Activated T-cell treated with anti-CD3 and anti-CD28 coated beads for 1 hour (primary cell): Measurements from ENCODE around the gene BSND.

Source experiments
- DNase-seq: peaks from one replicate; pipeline ENCODE4 v3.0.0-alpha.2; 2020; ENCODE audit warnings: low read depth

Gene BSND

DNA sequence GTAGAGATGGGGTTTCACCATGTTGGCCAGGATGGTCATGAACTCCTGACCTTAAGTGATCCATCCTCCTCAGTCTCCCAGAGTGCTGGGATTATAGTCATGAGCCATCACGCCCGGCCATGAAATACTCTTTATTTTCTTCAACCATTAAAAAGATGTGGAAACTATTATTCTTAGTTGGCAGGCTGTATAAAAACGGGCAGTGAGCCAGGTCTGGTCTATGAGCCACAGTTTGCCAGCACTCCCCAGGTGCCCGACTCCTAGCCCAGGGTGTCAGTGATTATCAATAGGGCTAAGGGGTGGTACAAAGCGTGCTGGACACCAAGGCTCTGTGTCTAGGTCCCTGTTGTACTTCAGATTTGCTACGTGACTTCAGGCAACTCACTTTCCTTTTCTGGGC lies 22.0 kb upstream of the BSND start:
- no peak for DNase-seq

GRCh38 chr1:54977533-54978297 lies 21.0 kb upstream of the BSND start:
- no peak for DNase-seq

- no peak for DNase-seq
These were observed 20.0 kb upstream of the BSND start for GRCh38 chr1:54978528-54979326.

DNA sequence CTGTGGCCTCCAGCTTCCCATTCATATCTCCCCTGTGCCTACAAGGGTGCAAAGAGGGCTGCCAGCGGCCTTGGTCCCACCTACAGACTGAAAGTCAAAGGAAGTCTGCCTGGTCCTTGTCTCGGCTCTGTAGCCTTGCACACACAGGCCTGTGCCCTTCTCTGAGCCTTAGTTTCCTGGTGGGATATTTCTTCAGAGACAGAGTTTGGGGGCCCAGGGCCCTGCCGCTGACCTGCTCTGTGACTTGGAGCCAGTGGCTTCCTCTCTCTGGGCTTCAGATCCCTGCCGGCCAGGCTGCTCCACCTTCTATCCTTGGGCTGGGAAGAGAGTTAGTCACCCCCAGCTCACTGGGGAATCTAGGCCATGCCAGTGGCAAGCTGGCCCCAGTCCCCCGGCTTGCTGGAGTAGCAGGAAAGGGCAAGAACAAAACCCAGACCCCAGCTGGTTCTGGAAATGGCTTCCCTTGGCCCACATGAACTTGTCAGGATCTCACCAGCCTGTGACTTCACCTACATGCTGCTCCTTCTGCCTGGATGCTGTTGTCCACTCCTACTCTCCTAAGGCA lies 19.3 kb upstream of the BSND start:
- no peak for DNase-seq

DNA sequence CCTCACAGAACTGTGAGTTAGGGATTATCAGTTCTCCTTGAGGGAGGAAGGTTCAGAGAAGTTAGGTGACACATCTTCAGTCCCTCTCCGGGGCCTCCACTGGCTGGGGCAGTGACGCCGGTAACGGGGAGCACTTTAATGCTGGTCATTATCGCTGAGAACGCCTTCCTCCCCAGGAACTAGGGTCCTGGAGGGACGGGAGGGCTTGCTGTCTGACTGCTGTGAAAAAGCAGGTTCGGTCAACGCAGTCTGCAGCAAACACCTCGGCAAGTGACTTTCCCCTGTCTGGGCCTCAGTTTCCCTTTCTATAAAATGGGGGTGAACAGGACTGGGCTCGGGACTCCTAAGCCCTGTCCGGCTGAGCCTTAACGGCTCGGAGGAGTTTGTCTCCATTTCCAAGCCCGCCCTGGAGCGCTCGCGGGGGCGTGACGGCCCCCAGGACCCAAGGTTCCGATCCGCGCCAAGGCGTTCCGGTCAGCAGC lies 18.6 kb upstream of the BSND start:
- no peak for DNase-seq

GRCh38 chr1:54980528-54981241 lies 18.0 kb upstream of the BSND start, which contains the start of gene TMEM61:
TMEM61 (plus strand) TSS chr1:54980628; CDS start chr1:54981066, 438 bp downstream.
- DNase-seq, result no peak

DNA sequence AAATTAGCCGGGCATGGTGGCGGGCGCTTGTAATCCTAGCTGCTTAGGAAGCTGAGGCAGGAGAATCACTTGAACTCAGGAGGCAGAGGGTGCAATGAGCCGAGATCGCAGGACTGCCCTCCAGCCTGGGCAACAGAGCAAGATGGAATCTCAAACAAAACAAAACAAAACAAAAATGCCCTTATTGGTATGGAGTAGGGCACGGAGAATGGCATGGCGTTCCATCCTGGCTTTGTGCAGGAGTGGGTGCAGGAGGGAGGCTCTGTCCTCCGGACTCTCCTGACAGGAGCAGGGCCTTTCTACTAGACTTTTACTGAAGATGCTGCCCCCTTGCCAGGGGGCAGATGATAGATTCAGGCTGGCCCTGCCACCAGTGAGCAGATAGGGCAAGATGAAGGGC lies 17.3 kb upstream of the BSND start:
- DNase-seq, result no peak

GRCh38 chr1:54982739-54983138 lies 16.0 kb upstream of the BSND start:
- no peak for DNase-seq

- no peak for DNase-seq
These were observed 14.4 kb upstream of the BSND start for GRCh38 chr1:54984131-54984842.

GRCh38 chr1:54985556-54985955 lies 13.2 kb upstream of the BSND start:
- no peak for DNase-seq

- no peak for DNase-seq
These were observed 12.7 kb upstream of the BSND start for GRCh38 chr1:54986025-54986424.

DNA sequence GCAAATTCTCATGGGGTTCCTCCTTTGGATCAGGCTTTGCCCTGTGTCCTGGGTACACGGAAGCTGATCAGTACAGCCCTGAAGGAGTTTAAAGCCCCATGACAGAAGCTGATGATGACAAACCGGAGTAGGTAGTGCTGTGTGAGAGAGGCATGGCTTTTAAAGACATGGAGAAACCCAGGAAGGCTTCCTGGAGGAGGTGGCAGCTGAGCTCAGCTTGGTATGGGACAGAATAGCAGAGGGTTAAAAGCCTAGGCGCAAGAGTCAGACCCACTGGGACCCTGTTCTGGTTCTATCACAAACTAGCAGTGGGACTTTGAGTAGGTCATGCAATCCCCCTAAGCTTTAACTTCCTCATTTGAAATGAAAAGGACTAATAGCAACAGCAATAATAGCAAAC lies 12.2 kb upstream of the BSND start:
- DNase-seq, result no peak

GRCh38 chr1:54987427-54987826 lies 11.3 kb upstream of the BSND start:
- DNase-seq, result no peak

DNA sequence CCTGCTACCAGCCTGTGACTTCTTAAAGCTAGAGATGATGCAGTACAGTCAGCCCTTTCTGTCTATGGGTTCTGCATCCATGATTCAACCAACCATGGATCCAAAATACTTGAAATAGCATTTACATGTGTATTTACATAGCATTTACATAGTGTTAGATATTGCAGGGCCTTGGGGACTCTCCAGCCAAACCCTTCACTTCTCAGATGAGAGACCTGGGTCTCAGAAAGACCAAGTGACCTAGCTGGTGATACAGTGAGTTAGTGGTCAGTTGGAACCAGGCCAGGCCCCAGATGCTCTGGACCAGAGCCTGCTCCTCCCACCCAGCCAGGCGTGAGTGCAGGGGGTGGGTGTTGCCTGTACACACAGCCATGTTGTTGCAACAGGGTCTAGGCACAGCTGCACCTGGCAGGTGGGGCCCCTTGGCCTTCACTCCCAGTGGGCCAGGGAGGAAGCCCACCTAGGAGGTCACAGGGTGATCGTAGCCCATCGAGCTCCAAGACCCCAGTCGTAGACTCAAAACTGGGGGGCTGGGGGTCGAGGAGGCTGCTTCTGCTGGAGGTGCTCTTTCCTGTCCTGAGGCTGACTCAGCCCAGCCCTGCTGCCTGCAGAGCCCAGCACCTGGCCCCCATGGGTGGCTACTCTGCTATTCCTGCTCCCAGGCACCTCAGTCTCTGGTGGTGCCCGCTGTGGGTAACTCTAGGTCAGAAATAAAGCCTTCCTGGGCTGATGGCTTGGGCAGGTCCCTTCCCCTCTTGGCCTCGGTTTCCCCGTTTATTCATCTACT lies 10.6 kb upstream of the BSND start:
- no peak for DNase-seq

DNA sequence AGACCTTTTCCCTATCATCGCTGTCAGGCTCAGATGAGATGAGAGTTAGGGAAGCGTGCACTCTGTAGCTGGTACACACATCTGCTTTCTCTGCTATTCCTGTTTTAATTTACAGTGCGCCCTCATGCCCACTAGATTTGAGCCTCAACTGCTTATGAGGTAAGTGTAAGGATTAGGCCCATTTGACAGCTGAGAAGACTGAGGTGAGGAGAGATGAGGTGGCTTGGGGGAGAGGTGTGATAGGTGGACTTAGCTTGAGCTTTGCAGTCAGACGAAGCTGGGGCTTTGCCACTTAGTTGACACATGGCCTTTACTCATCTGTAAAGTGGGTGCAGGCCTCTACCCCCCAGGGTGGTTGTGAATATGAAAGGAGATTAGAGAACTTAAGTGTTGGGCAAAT lies 9.8 kb upstream of the BSND start:
- DNase-seq, result no peak

DNA sequence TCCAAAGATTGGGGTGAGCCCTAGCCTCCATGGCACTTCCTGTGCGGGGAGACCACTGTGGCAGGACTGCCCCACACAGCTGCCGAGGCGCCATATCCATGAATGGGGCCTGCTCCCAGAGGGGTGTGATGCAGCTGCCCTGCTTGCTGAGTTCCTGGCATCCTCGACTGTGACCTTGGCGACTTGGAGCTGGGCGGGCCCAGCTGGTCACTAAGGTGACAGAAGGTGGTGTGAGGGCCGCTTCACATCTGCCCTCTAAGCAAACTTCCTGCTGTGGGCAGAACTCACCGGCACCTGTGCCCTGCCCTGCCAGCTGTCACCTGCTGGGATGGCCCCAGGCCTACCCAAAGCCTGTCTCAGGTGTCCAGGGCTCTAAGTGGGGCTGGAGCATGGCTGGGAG lies 9.3 kb upstream of the BSND start:
- no peak for DNase-seq

DNA sequence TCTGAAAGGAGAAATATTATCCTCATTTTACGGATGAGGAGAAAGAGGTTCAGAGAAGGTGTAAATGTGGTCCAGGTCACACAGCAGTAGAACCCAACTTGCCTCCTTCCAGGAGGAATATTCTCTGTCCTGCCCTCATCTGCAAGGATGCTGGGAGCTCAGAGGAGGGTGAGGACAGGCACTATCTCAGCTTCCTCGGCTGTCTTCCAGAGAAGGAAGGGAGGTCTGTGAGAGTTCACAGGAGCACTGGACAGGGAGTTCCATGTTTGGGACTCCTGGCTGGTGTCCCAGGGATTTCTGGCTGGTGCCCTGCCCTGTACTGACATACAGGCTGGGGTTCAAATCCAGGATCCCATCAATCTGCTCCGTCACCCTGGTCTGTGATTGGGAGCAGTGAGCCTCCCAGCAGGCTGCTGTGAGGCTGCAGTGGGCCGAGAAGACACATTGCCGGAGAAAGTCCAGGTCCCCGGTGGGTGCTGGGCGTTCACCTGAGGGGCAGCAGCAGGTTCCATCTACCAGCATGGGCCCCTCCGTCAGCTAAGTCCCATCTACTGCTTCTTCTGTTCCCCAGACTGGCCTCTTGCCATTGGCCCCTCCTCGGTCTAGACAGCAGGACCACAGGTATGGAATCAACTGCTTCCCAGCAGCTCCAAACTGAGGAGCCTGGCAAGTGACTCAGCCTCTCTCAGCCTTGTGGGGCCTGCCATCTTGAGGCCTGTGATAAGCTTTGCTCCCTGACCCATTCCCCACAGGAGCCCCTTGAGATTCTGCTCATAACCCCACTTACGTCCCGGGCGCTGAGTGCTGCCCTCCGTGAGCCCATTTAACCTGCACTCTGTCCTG lies 8.5 kb upstream of the BSND start:
- DNase-seq, result no peak

DNA sequence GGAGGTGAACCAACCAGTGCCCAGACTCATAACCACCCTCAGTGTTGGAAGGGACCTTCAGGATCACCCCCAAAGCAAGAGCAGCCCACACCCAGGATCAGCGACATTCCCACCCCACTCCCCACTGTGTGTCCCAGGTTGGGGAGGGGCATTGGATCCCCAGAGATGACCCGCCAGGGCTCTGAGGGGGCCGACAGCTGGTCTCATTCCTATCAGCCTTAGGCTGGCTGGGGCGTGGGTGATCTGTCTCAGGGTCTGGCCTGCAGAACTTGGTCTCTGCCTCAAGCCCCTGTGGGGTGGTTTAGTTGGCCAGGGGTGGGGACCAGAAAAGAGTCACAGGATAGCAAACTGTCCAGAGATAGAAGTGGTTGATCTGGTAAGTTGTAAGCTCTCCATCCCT lies 7.8 kb upstream of the BSND start:
- no peak for DNase-seq

DNA sequence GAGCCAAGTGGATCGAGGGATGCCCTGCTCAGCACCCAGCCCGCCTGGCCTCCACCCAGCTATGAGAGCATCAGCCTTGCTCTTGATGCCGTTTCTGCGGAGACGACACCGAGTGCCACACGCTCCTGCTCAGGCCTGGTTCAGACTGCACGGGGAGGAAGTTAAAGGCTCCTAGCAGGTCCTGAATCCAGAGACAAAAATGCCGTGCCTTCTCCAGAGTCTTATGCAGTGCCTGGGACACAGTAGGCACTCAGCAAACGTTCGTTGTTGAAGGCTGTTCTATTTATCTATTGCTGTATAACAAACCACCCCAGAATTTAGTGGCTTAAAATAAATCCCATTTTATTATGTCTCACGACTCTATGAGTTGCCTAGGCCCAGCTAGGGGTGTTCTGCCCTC lies 6.8 kb upstream of the BSND start:
- DNase-seq, result no peak

- DNase-seq, result no peak
These were observed 5.6 kb upstream of the BSND start for GRCh38 chr1:54993140-54993539.
